Ishikawa (cell line): ENCODE results near the gene CSRNP2.

Experiments used
- CEBPB ChIP-seq: IDR thresholded peaks from 2 replicates; pipeline ENCODE4 v1.6.1; 2012
- EGR1 ChIP-seq: IDR thresholded peaks from 2 replicates; pipeline ENCODE4 v1.6.1; 2012
- EP300 ChIP-seq: IDR thresholded peaks from 2 replicates; pipeline ENCODE4 v1.6.1; 2012; ENCODE audit warnings: borderline replicate concordance
- FOXM1 ChIP-seq: IDR thresholded peaks from 2 replicates; pipeline ENCODE4 v1.6.1; 2012; ENCODE audit warnings: low read depth, borderline replicate concordance
- NFIC ChIP-seq: IDR thresholded peaks from 2 replicates; pipeline ENCODE4 v1.6.1; 2012
- RAD21 ChIP-seq: IDR thresholded peaks from 2 replicates; pipeline ENCODE4 v1.6.1; 2012; ENCODE audit warnings: low read depth
- TAF1 ChIP-seq: IDR thresholded peaks from 2 replicates; pipeline ENCODE4 v1.6.1; 2012; ENCODE audit warnings: low read depth, mild to moderate bottlenecking
- TCF12 ChIP-seq: IDR thresholded peaks from 2 replicates; pipeline ENCODE4 v1.6.1; 2012; ENCODE audit warnings: low read depth
- TEAD4 ChIP-seq: IDR thresholded peaks from 2 replicates; pipeline ENCODE4 v1.6.1; 2012
- USF1 ChIP-seq: IDR thresholded peaks from 2 replicates; pipeline ENCODE4 v1.6.1; 2012
- YY1 ChIP-seq: IDR thresholded peaks from 2 replicates; pipeline ENCODE4 v1.6.1; 2012; ENCODE audit warnings: low read depth

The CSRNP2 gene

GRCh38 chr12:51013441-51013840 lies 70.0 kb downstream of the CSRNP2 start:
- TF ChIP-seq FOXM1 (no peak), USF1 (no peak), YY1 (no peak), TAF1 (no peak), EP300 (no peak), TCF12 (no peak), TEAD4 (no peak), NFIC (no peak)

- no peak for TF ChIP-seq CEBPB
- TF ChIP-seq NFIC, result no peak
- no peak for TF ChIP-seq EP300
These were observed 70.7 kb downstream of the CSRNP2 start for GRCh38 chr12:51012570-51013236.

- no peak; the same call in 1 of the 2 replicates for TF ChIP-seq RAD21
- peak; percentile 22; the same call in 1 of the 2 replicates for TF ChIP-seq TCF12
- no peak for TF ChIP-seq EP300
- TF ChIP-seq NFIC, result 0 out of 2 replicates have a peak, but pooled peaks have one; percentile 46
- no peak for TF ChIP-seq EGR1
These were observed 71.4 kb downstream of the CSRNP2 start for GRCh38 chr12:51011955-51012354.
